ENCODE measurements around the gene ODF4. TPM values are rescaled to one million over a fixed set of nuclear protein-coding genes. Genes with fewer than 3 reads are reported as not detected.
"Not testable (repeated sequence)": the region's sequence is repeated elsewhere in the genome, so short reads cannot be mapped to it uniquely, and the experiment has no call there.

ODF4 gene
- total RNA-seq, 2 experiments from 2014 or later: not detected

GRCh38 chr17:8333281-8333680 is 6.4 kb upstream of the ODF4 start:
- ChIA-PET CTCF (no interaction called here), POLR2A (no interaction called here)
- H3K9me3 Mint-ChIP-seq: no peaks in the 10 kb centered on the region

DNA sequence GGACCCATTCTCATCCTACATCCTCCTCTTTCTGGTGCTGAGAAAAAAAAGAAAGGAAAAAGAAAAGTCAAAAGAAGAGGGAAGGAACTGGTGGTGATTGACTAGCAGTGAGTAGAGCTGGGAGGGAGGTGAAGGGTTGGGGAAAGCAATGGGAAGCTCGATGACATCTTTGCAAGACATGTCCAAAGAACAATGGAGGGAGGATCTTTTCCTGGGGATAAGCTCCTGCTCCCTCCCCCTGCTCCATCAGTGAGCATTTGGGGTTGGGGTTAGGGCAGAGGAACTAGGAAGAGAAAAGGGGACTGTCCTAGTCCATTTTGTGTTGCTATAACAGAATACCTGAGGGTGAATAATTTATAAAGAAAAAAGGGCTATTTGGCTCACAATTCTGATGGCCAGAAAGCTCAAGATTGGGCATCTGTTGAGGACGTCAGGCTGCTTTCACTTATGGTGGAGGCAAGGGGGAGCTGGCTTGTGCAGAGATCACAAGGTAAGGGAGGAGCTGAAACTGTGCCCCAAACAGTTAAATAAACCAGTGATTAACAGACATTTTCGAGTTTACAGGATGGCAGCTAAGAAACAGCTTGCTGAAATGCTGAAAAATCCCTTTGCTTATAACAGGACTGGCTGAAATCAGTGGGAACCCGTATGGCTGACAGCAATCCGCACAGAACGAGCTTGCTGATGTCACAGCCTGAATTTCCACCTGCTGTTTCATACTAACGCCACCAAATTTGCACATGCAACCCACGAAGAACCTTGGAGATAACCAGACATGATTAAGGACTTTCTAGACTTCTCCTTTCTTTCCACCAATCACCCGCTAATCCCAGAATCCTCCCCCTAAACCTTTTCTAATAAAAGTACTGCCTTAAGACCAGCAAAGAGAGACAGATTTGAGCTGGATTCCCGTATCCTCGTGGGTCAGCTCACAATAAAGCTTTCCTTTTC is 1.6 kb upstream of the ODF4 start:
- no peaks in the 10 kb centered on the region for H3K9me3 Mint-ChIP-seq
- no peak for DNase-seq
- H3K4me1 Mint-ChIP-seq: peaks cover 8% of the 10 kb centered on the region
- ChIA-PET POLR2A (interaction anchor here (1.1 to 1.3 kb wide), 2 partner anchors 10 to 11 kb away, joined by 4 to 5 read pairs; no protein-coding TSS in a partner anchor), CTCF (interaction anchor here (0.8 to 1.3 kb wide), 2 partner anchors 12 to 37 kb away, joined by 3 read pairs; no protein-coding TSS in a partner anchor)
- H3K27me3 Mint-ChIP-seq: peaks cover 8% of the 10 kb centered on the region
- H3K36me3 Mint-ChIP-seq (ENCODE audit: low read depth): no peaks in the 10 kb centered on the region
- H3K4me3 Mint-ChIP-seq: no peak overlapping the region
- H3K27ac Mint-ChIP-seq: no peak overlapping the region

More at GRCh38 chr17:8333281-8333680, 6.4 kb upstream of the ODF4 start:
- peaks cover 12% of the 10 kb centered on the region for H3K27me3 Mint-ChIP-seq
- H3K27ac Mint-ChIP-seq: no peak overlapping the region
- peaks cover 6% of the 10 kb centered on the region for H3K4me1 Mint-ChIP-seq
- no peak overlapping the region for H3K4me3 Mint-ChIP-seq
- no peaks in the 10 kb centered on the region for H3K36me3 Mint-ChIP-seq (ENCODE audit: low read depth)
- DNase-seq: no peak

GRCh38 chr17:8338753-8339140 is 893 bp upstream of the ODF4 start:
- no peak for DNase-seq
- CTCF ChIA-PET: interaction anchor here (0.8 to 1.3 kb wide), 2 partner anchors 13 to 37 kb away, joined by 3 read pairs; no protein-coding TSS in a partner anchor
- H3K36me3 Mint-ChIP-seq (ENCODE audit: low read depth): no peaks in the 10 kb centered on the region
- POLR2A ChIA-PET: interaction anchor here (1.1 to 1.3 kb wide), 3 partner anchors 10 to 42 kb away, joined by 3 to 5 read pairs (median 4); no protein-coding TSS in a partner anchor
- no peak overlapping the region for H3K27ac Mint-ChIP-seq
- H3K4me3 Mint-ChIP-seq: no peak overlapping the region
- no peaks in the 10 kb centered on the region for H3K9me3 Mint-ChIP-seq
- H3K27me3 Mint-ChIP-seq: peaks cover 8% of the 10 kb centered on the region
- peaks cover 8% of the 10 kb centered on the region for H3K4me1 Mint-ChIP-seq

DNA sequence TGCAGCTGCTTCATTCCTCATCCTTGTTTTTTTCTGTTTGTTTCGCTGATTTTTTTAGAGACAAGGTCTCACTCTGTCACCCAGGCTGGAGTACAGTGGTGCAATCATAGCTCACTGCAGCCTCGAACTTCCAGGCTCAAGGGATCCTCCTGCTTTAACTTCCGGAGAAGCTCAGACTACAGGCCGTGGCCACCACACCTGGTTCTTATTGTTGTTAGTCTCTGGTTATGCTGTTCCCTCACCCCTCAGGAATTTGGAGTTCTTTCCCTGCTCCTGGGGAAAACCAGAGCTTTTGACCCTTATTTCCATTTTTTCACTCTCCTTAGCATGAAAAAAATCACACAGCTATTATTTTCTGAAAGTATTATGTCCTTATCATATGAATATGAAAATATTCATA is 1.8 kb downstream of the ODF4 start:
- peaks cover 15% of the 10 kb centered on the region for H3K4me1 Mint-ChIP-seq
- ChIA-PET CTCF (no interaction called here), POLR2A (interaction anchor here (0.8 to 1.0 kb wide), 2 partner anchors 10 to 15 kb away, joined by 3 read pairs; no protein-coding TSS in a partner anchor)
- H3K4me3 Mint-ChIP-seq: no peak overlapping the region
- no peak for DNase-seq
- peaks cover 20% of the 10 kb centered on the region for H3K27me3 Mint-ChIP-seq
- no peaks in the 10 kb centered on the region for H3K9me3 Mint-ChIP-seq
- H3K27ac Mint-ChIP-seq: no peak overlapping the region
- no peaks in the 10 kb centered on the region for H3K36me3 Mint-ChIP-seq (ENCODE audit: low read depth)

GRCh38 chr17:8345052-8345690 is 5.5 kb downstream of the ODF4 start:
- no peak for DNase-seq
- ChIA-PET CTCF (no interaction called here), POLR2A (no interaction called here)
- peaks cover 7% of the 10 kb centered on the region for H3K4me1 Mint-ChIP-seq
- H3K36me3 Mint-ChIP-seq (ENCODE audit: low read depth): no peaks in the 10 kb centered on the region
- no peak overlapping the region for H3K27ac Mint-ChIP-seq
- no peaks in the 10 kb centered on the region for H3K9me3 Mint-ChIP-seq
- H3K27me3 Mint-ChIP-seq: peaks cover 31% of the 10 kb centered on the region
- H3K4me3 Mint-ChIP-seq: no peak overlapping the region

- peaks cover 31% of the 10 kb centered on the region for H3K27me3 Mint-ChIP-seq
- ChIA-PET POLR2A (no interaction called here), CTCF (no interaction called here)
- H3K4me3 Mint-ChIP-seq: no peak overlapping the region
- peaks cover 7% of the 10 kb centered on the region for H3K4me1 Mint-ChIP-seq
- H3K9me3 Mint-ChIP-seq: no peaks in the 10 kb centered on the region
- no peaks in the 10 kb centered on the region for H3K36me3 Mint-ChIP-seq (ENCODE audit: low read depth)
- no peak for DNase-seq
- H3K27ac Mint-ChIP-seq: no peak overlapping the region
These were observed 6.5 kb downstream of the ODF4 start for GRCh38 chr17:8345951-8346665.

- H3K4me1 Mint-ChIP-seq; H3K27ac Mint-ChIP-seq; DNase-seq; H3K9me3 Mint-ChIP-seq; H3K4me3 Mint-ChIP-seq; CTCF ChIA-PET; H3K36me3 Mint-ChIP-seq (ENCODE audit: low read depth); POLR2A ChIA-PET: not testable (repeated sequence)
- H3K27me3 Mint-ChIP-seq: peaks cover 29% of the 10 kb centered on the region
These were observed 7.4 kb downstream of the ODF4 start for GRCh38 chr17:8347001-8347400.

DNA sequence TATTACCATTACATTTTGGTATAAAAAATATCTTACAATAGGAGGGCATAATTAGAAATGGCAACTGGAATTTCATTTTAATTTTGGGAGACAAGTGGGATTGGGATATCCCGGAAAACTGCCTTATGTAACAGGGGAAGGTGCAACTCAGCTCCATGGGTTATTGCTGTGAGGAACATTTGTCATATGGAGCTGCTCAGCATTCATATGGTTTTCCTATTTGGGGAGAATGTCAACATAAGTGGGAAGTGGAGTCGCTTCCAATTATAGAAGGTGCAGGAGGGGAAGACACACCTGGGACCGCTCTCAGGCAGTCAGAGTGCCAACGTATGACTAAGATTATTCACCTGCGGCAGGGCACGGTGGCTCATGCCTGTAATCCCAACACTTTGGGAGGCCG is 10.7 kb downstream of the ODF4 start:
- POLR2A ChIA-PET: no interaction called here
- Mint-ChIP-seq H3K9me3 (no peaks in the 10 kb centered on the region), H3K36me3 (ENCODE audit: low read depth) (no peaks in the 10 kb centered on the region), H3K27ac (no peak overlapping the region), H3K4me3 (no peak overlapping the region), H3K4me1 (no peaks in the 10 kb centered on the region), H3K27me3 (peaks cover 25% of the 10 kb centered on the region)
- CTCF ChIA-PET: no interaction called here
- no peak for DNase-seq

DNA sequence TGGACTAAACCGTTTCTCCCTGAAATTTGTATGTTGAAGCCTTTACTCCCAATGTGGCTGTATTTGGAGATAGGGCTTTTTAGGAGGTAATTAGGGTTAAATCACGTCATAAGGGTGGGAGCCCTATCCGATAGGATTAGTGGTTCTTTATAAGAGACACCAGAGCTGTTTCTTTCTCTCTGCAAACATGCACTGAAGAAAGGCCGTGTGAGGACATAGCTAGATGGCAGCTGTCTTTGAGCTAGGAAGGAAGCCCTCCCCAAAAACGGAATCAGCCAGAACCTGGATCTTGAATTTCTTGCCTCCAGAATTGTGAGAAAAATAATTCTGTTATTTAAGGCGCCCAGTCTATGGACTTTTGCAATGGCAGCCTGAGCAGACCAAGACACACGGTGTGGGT is 14.1 kb downstream of the ODF4 start:
- no peaks in the 10 kb centered on the region for H3K9me3 Mint-ChIP-seq
- H3K27ac Mint-ChIP-seq: no peak overlapping the region
- ChIA-PET POLR2A (no interaction called here), CTCF (no interaction called here)
- H3K27me3 Mint-ChIP-seq: peaks cover 4% of the 10 kb centered on the region
- DNase-seq: no peak
- no peaks in the 10 kb centered on the region for H3K36me3 Mint-ChIP-seq (ENCODE audit: low read depth)
- no peak overlapping the region for H3K4me3 Mint-ChIP-seq
- H3K4me1 Mint-ChIP-seq: no peaks in the 10 kb centered on the region

- CTCF ChIA-PET: no interaction called here
- Mint-ChIP-seq H3K4me1 (no peaks in the 10 kb centered on the region), H3K27me3 (peaks cover 4% of the 10 kb centered on the region), H3K9me3 (no peaks in the 10 kb centered on the region), H3K27ac (no peak overlapping the region), H3K4me3 (no peak overlapping the region), H3K36me3 (ENCODE audit: low read depth) (no peaks in the 10 kb centered on the region)
- DNase-seq: no peak
- POLR2A ChIA-PET: no interaction called here
These were observed 14.6 kb downstream of the ODF4 start for GRCh38 chr17:8354236-8354635.

GRCh38 chr17:8357910-8358309 is 18.3 kb downstream of the ODF4 start:
- Mint-ChIP-seq H3K4me3 (no peak overlapping the region), H3K4me1 (peaks cover 3% of the 10 kb centered on the region), H3K9me3 (no peaks in the 10 kb centered on the region), H3K27ac (no peak overlapping the region), H3K36me3 (ENCODE audit: low read depth) (no peaks in the 10 kb centered on the region), H3K27me3 (peaks cover 6% of the 10 kb centered on the region)
- ChIA-PET CTCF (interaction anchor here (1.7 kb wide), 1 partner anchor 52 kb away, joined by 3 read pairs; no protein-coding TSS in a partner anchor), POLR2A (no interaction called here)
- no peak for DNase-seq

- no peak overlapping the region for H3K27ac Mint-ChIP-seq
- H3K36me3 Mint-ChIP-seq (ENCODE audit: low read depth): no peaks in the 10 kb centered on the region
- H3K27me3 Mint-ChIP-seq: peaks cover 3% of the 10 kb centered on the region
- CTCF ChIA-PET: no interaction called here
- no peak for DNase-seq
- POLR2A ChIA-PET: no interaction called here
- no peak overlapping the region for H3K4me3 Mint-ChIP-seq
- no peaks in the 10 kb centered on the region for H3K9me3 Mint-ChIP-seq
- H3K4me1 Mint-ChIP-seq: peaks cover 3% of the 10 kb centered on the region
These were observed 20.1 kb downstream of the ODF4 start for GRCh38 chr17:8359769-8360168.

DNA sequence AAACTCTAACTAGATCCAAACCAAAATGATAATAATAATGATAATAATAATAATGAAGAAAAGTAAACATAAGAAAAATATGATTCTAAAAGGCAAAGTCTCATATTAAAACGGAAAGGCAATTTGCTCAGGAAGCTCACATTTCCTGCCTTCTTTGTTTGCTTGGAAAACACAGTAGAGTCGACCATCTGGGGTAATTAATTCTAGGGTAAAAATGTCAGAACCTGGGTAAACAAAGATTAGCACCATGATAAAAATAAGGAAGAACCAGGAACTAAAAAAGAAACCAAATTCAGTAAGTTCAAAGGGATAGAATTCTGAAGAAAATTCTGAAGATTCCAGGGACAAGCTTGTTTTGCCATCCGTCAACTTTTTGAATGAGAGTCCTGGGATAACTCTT is 20.6 kb downstream of the ODF4 start:
- Mint-ChIP-seq H3K36me3 (ENCODE audit: low read depth) (no peaks in the 10 kb centered on the region), H3K9me3 (no peaks in the 10 kb centered on the region), H3K27me3 (peaks cover 3% of the 10 kb centered on the region), H3K4me1 (peaks cover 3% of the 10 kb centered on the region), H3K27ac (no peak overlapping the region), H3K4me3 (no peak overlapping the region)
- DNase-seq: no peak
- POLR2A ChIA-PET: no interaction called here
- CTCF ChIA-PET: interaction anchor here (1.8 kb wide), 1 partner anchor 16 kb away, joined by 8 read pairs; the partner anchor contains the start of gene KRABD2

Data from activated CD4-positive, alpha-beta memory T cell treated with anti-CD3 and anti-CD28 coated beads, Interleukin-2, amount 10 ng/mL, durations not matched to agents 7 days and 5 days (primary cell).